Lung (tissue), 12 donors: ENCODE data around the gene EGR4. TPM values are rescaled to one million over a fixed set of nuclear protein-coding genes. Genes with fewer than 3 reads are reported as not detected.

Source experiments
- ATAC-seq: fragments of 200-7000 bp; cut with Tn5 transposase; one replicate; pipeline ENCODE4 v1.9.1; 2020; ENCODE audit warnings: moderate number of reproducible peaks; ENCODE audit not compliant: insufficient read depth, low FRiP score
- DNase-seq, 3 donors: peaks; one replicate each; pipeline ENCODE4 v3.0.0-alpha.2; 2013 to 2017
- H3K27ac ChIP-seq, 2 donors: one replicate each; pipeline ENCODE4 v1.5.1; 2013; ENCODE audit warnings: mild to moderate bottlenecking in 2 of 2, moderate library complexity in 2 of 2, control low read depth in 1 of 2, inconsistent platforms in 1 of 2, low read depth in 1 of 2, low read length in 1 of 2
- H3K27me3 ChIP-seq, 3 donors: one replicate each; pipeline ENCODE4 v1.5.1; 2013; ENCODE audit warnings: low read length in 2 of 3; ENCODE audit not compliant: control insufficient read depth in 3 of 3, insufficient read depth in 3 of 3
- H3K36me3 ChIP-seq, 4 donors: one replicate each; pipeline ENCODE4 v1.5.1; 2013; ENCODE audit warnings: low read length in 4 of 4, mild to moderate bottlenecking in 1 of 4, moderate library complexity in 1 of 4; ENCODE audit not compliant: control insufficient read depth in 4 of 4, insufficient read depth in 4 of 4
- H3K4me1 ChIP-seq, 5 donors: one replicate each; pipeline ENCODE4 v1.5.1; 2013; ENCODE audit warnings: low read length in 5 of 5, mild to moderate bottlenecking in 2 of 5, moderate library complexity in 1 of 5; ENCODE audit not compliant: control insufficient read depth in 5 of 5, insufficient read depth in 5 of 5
- H3K4me3 ChIP-seq: one replicate; pipeline ENCODE4 v1.5.1; 2013; ENCODE audit warnings: mild to moderate bottlenecking, control low read depth, moderate library complexity
- H3K9ac ChIP-seq, 2 donors: one replicate each; pipeline ENCODE4 v1.5.1; 2013; ENCODE audit warnings: low read length in 2 of 2, control low read depth in 1 of 2; ENCODE audit not compliant: insufficient read depth in 1 of 2
- H3K9me3 ChIP-seq, 4 donors: one replicate each; pipeline ENCODE4 v1.5.1; 2013; ENCODE audit warnings: low read length in 3 of 4, mild to moderate bottlenecking in 1 of 4, moderate library complexity in 1 of 4; ENCODE audit not compliant: control insufficient read depth in 4 of 4, insufficient read depth in 3 of 4
- WGBS, 2 donors: extraction: QIAGEN DNeasy Blood & Tissue Kit; methylation state at CpG; one replicate each; pipeline ENCODE4 v1.1.7; 2013; 5-methylcytosine and 5-hydroxymethylcytosine counted together
- polyA plus RNA-seq, 2 donors: library from polyadenylated mRNA; stranded (reverse); fragments of 200-250 nt; gene quantifications; one replicate each; pipeline ENCODE4 v1.2.1, GENCODE V29; 2013
- total RNA-seq, 2 donors: library from RNA; depleted of rRNA in 1 of 2; stranded (reverse); fragments of >200 nt in 1 of 2; gene quantifications; one replicate each; pipeline ENCODE4 v1.2.1, GENCODE V29; 2014 to 2021
- TF ChIP-seq, protein P1 (sequence below): IDR thresholded peaks from 2 replicates; pipeline ENCODE4 v1.5.1; 2012; ENCODE audit warnings: mild to moderate bottlenecking; ENCODE audit errors: control extremely low read depth, extremely low read depth
- donor health status: control.
- donor health status: control.
- donor health status: Bipolar disorder and iron deficiency.
- donor health status: healthy.
- donor health status: DM: yes; HTN: yes; CAD: no.

The EGR4 gene
- total and polyA plus RNA-seq, 4 donors: 0.30 TPM; not detected in 3

DNA sequence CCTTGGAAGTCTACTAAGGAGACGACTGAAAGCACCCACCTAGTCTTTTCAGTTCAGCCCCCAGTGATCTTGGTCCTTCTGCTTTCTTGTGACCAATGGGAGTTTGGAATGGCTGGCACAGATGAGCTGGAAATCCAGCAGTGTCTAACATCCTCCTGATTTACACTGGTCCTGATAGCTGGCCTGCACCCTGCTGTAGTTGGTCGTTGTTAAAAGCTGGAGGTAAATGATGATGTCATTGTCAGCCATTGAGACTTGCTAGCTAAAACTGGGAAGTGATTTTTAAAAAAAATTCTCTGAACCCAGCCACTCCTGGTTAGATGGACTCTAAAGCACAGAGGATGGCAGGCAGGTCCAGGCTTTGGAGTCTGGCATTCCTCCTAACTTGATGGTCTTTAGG, 39.9 kb downstream of the EGR4 start:
- Histone ChIP-seq H3K27me3 (no peaks in the 10 kb centered on the region), H3K4me1 (no peaks in the 10 kb centered on the region), H3K36me3 (peaks cover 30 to 52% (median 48%) of the 10 kb centered on the region in 4 donors), H3K9ac (no peak overlapping the region), H3K27ac (no peak overlapping the region), H3K9me3 (no peaks in the 10 kb centered on the region), H3K4me3 (no peak overlapping the region)
- ATAC-seq (no peak), DNase-seq (no peak)
- 64 to 66% methylated on average over 2 of the region's 2 CpGs for whole genome bisulfite sequencing, 2 donors
- TF ChIP-seq, protein P1, sequence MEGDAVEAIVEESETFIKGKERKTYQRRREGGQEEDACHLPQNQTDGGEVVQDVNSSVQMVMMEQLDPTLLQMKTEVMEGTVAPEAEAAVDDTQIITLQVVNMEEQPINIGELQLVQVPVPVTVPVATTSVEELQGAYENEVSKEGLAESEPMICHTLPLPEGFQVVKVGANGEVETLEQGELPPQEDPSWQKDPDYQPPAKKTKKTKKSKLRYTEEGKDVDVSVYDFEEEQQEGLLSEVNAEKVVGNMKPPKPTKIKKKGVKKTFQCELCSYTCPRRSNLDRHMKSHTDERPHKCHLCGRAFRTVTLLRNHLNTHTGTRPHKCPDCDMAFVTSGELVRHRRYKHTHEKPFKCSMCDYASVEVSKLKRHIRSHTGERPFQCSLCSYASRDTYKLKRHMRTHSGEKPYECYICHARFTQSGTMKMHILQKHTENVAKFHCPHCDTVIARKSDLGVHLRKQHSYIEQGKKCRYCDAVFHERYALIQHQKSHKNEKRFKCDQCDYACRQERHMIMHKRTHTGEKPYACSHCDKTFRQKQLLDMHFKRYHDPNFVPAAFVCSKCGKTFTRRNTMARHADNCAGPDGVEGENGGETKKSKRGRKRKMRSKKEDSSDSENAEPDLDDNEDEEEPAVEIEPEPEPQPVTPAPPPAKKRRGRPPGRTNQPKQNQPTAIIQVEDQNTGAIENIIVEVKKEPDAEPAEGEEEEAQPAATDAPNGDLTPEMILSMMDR: no peak

DNA sequence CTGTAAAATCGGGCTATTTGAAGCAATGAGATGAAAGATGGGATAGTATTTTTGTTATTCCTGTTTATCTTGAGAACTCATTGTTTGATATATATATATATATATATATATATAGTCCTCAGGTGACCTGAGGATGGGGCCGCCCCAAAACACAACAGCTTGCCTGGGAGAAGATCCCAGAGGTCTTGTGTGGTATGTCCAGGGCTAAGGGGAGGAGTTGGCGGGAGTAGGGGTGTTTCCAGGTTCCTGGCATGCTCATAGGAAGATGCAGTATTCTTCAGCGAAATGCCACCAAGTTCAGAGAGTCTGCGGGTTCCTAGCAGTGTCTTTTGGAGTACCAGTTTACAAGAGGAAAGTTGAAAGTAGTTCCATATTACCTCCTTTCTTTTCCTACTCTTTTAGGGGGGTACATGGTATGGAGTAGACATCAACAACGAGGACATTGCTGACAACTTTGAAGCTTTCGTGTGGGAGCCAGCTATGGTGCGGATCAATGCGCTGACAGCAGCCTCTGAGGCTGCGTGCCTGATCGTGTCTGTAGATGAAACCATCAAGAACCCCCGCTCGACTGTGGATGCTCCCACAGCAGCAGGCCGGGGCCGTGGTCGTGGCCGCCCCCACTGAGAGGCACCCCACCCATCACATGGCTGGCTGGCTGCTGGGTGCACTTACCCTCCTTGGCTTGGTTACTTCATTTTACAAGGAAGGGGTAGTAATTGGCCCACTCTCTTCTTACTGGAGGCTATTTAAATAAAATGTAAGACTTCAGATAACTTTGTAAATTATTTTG, 40.9 kb downstream of the EGR4 start:
- DNase-seq (no peak), ATAC-seq (no peak)
- H3K4me3 ChIP-seq: no peak overlapping the region
- H3K27me3 ChIP-seq: no peaks in the 10 kb centered on the region
- WGBS, 2 donors: 90 to 92% methylated on average over 17 of the region's 17 CpGs
- H3K4me1 ChIP-seq: no peaks in the 10 kb centered on the region
- H3K9ac ChIP-seq: no peak overlapping the region
- no peaks in the 10 kb centered on the region for H3K9me3 ChIP-seq
- TF ChIP-seq, protein P1: no peak
- peaks cover 38 to 59% (median 55%) of the 10 kb centered on the region in 4 donors for H3K36me3 ChIP-seq
- no peak overlapping the region for H3K27ac ChIP-seq

DNA sequence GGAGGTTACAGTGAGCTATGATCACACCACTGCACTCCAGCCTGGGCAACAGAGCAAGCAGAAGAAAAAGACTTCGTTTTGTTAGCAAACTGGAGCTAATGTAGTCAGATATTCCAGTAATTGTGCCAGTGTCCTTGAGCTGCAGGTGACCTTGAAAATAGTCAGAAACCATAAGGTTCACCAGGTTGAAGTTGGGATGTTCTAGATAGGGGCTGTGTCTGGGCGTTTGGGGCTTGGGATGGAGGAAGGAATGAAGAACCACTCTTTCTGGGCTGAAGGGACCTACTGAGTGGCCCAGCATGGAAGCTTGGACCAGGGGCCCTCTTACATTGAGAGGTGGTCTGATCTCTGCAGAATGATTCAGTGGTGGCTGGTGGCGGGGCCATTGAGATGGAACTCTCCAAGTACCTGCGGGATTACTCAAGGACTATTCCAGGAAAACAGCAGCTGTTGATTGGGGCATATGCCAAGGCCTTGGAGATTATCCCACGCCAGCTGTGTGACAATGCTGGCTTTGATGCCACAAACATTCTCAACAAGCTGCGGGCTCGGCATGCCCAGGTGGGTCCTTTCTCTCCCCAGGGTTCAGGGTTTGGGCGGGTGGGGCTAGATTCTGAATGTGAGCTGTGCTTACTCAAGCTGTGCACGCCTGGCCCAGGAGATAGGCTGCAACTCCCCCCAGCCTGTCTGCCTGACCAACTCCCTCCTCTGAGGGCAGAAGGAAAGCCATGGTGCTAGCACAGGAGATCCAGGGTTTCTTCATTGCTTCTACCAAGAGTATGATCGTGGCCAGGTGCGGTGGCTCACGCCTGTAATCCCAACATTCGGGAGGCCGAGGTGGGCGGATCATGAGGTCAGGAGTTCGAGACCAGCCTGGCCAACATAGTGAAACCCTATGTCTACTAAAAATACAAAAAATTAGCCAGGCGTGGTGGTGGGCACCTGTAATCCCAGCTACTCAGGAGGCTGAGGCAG, 42.2 kb downstream of the EGR4 start:
- DNase-seq: no peak
- H3K36me3 ChIP-seq: peaks cover 50 to 70% (median 65%) of the 10 kb centered on the region in 4 donors

More for the DNA sequence above, 42.2 kb downstream of the EGR4 start:
- Histone ChIP-seq H3K9ac (no peak overlapping the region), H3K4me1 (no peaks in the 10 kb centered on the region), H3K4me3 (no peak overlapping the region), H3K27ac (no peak overlapping the region), H3K9me3 (no peaks in the 10 kb centered on the region), H3K27me3 (no peaks in the 10 kb centered on the region)
- 95 to 98% methylated on average over 17 of the region's 17 CpGs for WGBS, 2 donors
- ATAC-seq: no peak
- TF ChIP-seq, protein P1: no peak
